GM21360 (cell line): Measurements from ENCODE around the gene FAM98A.
A peak's percentile ranks its signal among the peaks of the same experiment; 100 is the strongest.

Experiments
- ATAC-seq: cut with Tn5 transposase; IDR thresholded peaks from one replicate; pipeline ENCODE4 v1.9.1; 2021; ENCODE audit warnings: mild to moderate bottlenecking, moderate library complexity; ENCODE audit not compliant: unreplicated experiment

The FAM98A gene

DNA sequence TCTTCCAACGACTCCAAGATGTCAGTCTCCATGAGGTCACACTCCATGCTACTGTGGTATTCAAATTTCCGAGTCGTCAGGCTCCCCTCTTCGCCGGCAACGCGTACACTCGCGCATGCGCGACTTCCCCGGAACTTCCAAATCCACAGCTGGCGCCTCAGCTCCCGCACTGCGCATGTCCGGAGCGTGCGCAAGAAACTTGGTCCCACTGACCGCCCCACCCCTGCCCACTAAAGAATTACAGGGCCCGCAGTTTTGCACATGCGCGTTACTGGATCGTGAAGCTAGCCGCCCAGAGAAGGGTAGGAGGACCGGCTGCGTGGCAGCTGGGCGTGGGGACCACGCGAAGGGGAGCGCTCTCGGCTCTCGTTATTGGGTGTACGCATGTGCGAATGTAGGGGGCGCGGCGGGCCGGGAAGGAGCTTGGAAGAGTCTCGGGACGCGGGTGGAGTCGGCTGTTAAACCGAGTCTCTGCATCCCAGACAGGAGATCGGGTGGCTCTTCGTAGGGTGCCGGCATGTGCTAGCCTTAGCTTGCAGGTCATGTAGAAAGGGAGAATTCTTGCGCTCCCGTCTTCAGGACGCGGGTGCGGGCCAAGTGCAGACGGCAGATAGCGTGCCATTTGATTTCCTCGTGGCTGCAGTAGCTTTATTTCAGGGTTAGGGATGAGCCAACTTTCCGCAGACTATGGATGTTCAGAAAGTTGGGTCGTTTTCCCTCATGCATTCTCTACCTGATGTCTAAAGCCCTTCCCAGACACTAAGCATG lies at the start of gene FAM98A:
FAM98A (minus strand) TSS at position 125 of the 768 bp plus-strand sequence; CDS start at position 47, 78 bp downstream.
- ATAC-seq = peak; percentile 90

DNA sequence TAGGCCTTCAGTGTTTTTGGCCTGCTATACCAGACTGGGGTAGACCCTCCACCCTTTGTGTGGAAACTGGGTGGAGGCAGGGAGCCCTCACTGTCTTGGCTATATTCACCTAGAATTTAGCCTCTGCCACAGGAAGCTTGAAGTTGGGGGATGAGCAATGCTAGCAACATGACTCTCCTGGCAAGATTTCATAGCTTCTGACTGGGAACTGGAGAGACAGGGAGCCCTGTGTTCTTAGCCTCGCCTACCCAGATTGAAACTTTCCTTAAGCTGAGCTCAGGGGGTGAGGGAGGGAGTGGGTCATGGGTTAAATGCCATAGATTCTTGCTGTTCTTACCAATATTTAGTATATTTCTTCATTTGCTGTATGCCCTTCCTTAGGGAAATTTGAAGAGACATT lies 46.8 kb upstream of the FAM98A start:
- no peak for ATAC-seq

DNA sequence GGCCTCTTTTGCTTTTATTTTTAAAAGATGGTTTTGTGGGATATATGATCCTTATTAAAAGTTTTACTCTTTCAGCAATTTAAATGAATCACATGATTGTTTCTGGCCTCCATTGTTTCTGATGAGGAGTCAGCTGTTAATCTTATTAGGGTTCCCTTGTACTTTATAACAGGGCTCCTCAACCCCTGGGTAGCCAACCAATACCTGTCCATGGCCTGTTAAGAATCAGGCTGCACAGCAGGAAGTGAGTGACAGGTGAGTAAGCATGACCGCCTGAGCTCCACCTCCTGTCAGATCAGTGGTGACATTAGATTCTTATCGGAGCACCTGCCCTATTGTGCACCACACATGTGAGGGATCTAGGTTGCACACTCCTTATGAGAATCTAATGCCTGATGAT lies 45.1 kb upstream of the FAM98A start:
- no peak for ATAC-seq

DNA sequence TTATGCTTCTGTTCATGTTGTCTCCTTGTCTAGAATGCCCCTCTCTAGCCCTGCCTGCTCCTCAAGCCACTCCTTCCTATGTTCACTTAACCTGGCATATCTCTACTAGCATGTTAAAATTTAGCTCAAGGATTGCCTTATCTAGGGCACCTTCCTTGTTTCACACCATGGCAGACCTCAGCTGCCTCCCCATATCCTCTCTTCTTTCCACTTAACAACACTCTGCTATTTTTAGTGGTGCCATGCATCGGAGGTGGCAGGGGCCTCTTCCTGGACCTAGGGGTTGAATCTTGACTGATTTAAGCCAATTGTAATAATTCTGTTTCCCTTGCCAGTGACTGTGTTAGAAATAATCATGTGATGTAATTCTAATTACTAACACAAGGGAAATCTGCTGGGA lies 36.9 kb upstream of the FAM98A start:
- ATAC-seq = no peak

DNA sequence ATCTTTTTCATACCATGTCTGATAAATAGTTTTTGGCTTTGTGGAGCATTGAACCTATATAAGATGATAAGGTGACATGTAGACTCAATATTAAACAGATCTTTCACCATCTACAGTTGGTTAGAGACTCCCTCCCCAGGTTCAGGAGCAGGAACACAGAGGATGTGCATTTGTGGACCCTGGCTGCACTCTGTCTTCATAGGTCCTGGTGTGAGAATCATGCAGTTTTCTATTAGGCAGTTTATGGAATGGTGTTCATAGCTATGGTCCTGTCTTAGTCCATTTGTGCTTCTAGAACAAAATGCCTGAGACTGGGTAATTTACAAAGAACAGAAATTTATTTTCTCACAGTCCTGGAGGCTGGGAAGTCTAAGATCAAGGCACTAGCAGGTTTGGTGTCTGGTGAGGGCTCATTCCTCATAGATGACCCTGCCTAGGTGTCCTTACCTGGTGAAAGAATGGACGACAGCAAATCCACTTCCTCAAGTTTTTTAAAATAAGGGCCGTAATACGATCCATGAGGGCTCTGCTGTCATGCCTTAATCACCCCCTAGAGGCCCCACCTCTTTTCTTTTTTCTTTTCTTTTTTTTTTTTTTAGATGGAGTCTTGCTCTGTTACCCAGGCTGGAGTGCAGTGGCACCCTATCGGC lies 35.3 kb upstream of the FAM98A start:
- ATAC-seq = no peak

DNA sequence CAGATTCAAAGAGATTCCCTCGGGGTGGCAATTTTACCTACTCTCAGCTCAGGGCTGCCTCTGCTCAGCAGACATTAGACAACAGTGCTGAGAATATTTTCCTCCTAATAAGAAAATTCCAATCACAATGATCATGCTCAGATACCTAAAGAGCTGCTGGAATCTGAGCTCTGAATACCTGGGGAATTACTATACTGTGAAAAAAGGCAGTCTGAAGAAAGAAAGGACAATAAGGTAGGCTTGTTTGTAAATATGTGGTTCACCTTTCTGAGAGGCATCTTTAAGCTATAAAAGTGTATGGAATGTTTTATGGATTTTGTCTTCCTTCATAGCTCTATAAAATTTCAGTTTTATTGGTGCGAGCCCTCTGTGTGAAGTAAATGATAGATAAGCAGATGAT lies 34.2 kb upstream of the FAM98A start:
- no peak for ATAC-seq

DNA sequence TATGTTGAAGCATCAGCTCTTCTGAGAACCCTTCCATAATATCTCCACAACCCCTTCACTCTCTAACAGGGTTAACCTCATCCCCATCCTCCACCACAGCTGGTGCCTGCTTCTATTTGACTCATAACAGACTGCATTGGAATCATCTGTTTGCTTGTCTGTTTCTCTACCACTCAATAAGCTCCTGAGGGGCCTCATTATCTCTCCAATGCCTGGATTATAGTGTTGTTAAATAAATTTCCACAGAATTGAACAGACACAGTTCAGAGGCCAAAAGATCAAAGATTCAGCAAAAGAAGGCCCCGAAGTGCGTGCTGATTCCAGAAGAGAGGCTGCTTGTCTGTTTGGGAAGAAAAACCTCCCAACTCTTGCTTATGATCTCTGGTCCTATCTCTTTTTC lies 33.7 kb upstream of the FAM98A start:
- no peak for ATAC-seq

DNA sequence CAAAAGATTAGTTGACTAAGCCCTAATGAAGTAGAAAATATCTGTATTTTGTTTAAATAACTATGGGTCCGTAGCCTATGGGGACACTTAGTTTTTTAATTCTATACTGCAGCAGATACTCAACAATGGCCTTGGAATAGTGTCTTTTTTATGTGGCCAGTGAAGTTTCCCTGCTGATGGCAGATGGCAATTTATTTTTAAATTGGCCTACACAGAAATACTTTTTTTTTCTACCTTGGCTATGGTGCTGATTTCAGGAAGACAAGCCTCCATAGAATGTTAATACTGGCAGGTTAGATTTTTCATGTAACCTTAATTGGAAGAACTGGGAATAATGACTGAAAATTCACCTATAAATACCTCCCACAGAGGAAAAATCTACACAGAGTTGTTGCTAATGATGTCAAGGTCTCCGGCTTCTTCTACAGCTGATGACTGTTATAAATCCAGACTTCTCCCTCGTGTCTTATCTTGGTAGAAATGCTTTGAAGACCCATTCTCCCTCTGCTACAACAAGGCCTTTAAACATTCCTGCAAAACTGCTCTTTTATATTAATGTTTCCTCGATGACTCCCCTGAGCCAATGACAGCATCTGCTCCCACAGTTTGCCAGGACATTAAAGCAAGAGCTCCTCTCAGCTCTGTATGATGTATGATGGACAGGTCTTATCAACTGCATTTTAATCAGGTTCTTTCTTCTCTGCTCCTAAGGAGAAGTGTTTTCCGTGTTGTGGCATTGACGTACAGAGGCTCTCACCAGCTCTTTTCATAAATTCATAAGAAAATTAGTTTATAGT lies 29.1 kb upstream of the FAM98A start:
- no peak for ATAC-seq

DNA sequence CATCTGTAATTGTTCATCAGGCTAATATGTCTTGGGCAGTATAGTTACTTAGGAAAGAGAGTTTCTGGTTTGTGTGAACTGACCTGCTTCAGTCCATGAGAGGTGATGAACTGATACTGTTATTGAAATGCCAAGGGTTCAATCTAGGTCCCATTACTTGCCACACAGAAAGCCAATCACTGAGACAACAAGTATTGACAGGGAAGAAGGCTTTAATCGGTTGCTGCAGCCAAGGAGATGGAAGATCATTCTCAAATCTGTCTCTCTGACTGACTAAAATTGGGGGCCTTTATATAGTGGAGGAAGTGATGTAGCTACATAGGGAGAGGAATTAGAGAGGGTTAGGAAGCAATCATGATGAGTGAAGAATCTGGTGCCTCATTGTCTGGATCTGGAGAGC lies 19.9 kb upstream of the FAM98A start:
- no peak for ATAC-seq

DNA sequence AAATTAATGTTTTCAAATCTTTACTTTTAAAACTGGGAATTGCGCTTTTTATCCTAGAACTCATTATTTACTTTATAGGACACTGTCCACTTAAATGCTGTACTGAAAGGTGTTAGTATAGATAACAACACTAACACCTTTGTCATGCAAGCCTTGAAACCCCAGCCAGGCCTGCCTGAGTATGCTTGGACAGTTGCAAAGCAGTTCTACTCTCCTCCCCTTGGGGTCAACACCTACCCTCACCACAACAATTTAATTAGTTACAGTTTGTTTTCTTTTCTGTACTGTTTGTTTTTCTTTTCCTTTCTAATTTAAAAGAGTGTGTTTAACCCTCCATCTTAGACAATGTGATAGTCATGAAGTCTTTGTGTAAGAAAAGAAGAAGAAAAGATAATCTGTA lies 18.9 kb upstream of the FAM98A start:
- no peak for ATAC-seq

DNA sequence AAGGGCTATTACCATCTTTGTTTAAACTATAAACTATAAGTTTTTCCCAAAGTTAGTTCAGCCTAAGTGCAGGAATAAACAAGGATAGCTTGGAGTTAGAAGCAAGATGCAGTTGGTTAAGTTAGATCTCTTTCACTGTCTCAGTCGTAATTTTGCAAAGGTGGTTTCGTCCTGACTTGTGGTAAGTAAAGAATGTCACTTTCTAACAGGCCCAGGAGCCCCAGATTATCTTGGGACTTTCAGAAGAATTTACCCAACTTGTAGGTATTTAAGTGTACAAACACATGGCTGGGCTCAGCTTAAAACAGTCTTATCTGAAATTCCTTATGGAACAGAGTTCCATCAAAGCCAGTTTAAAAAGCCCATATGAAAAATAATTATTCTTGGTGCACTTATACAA lies 18.3 kb upstream of the FAM98A start:
- no peak for ATAC-seq

DNA sequence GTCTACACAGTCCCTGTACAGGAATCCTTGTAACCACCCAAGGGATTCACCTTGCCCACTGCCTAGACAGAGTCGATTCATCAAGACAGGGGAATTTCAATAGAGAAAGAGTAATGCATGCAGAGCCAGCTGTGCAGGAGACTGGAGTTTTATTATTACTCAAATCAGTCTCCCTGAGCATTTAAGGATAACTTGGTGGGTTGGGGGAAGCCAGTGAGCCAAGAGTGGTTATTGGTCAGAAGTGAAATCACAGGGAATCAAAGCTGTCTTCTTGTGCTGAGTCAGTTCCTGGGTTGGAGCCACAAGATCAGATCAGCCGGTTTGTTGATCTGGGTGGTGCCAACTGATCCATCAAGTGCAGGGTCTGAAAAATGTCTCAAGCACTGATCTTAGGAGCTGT lies 17.8 kb upstream of the FAM98A start:
- ATAC-seq = peak; percentile 68

DNA sequence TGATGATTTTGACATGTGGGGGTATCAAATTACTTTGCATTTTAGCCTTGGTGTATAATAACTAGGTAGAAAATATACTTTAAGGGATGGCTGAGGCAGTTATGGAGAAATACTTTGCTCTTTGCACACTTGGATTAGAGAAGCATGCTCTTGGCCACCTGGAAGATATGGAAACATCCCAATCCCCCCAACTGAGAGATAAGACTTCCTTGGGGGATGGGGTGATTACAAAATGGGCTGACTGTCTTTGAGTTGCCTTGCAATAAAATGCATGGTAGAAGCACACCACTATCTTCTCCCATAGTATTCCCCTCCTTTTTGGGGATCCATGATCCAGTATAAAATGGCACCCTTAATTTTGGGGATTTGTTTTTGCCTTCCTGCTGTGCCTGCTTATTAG lies 15.1 kb upstream of the FAM98A start:
- ATAC-seq = no peak

DNA sequence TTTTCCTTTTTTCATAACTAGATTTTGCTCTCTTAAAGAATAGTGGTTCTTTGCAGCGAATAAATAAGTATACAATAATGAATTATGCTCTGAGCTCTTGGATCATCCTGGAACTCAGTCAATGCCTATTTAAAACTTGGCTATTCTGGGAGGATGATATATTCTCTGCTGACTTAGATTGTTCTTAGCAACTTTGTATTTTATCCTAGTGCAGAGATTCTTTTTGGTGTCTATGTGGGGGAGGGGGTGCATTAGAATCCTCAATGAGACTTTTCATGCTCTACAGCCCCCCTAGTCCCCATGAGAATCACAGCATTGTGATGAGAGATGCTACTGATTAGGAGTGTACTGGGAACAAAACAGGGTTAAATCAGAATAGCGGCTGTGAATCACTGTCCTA lies 8.8 kb upstream of the FAM98A start:
- ATAC-seq = no peak

DNA sequence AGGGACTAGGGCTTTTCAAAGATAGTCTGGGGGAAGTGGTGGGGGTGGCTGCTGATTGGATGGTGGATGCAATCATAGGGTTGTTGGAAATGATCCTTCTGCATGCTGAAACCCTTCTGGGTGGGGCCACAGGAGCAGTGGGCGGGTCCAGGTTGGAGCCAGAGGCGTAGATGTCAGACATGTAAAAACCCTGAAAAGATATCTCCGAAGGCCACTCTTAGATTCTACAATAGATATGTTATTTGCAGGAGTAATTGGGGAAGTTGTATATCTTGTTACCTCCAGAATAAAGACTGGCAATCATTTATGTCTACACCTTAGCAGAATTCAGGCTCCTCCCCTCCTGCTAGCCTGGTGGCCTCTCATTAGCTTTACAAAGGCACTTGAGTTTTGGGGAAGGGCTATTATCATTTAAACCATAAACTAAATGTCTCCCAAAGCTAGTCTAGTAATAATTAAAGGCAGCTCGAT lies 8.2 kb upstream of the FAM98A start:
- ATAC-seq = no peak

DNA sequence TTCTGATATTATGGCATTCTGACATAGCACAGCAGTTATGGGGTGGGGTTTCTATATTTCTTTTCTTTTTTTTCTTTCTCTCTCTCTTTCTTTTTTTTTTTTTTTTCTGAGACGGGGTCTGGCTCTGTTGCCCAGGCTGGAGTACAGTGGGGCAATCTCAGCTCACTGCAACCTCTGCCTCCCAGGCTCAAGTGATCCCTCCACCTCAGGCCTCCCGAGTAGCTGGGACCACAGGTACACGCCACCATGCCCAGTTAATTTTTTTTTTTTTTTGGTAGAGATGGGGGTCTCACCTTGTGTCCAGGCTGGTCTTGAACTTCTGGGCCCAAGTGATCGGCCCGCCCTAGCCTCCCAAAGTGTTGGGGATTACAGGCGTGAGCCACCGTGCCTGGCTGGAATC lies 7.5 kb upstream of the FAM98A start:
- no peak for ATAC-seq

DNA sequence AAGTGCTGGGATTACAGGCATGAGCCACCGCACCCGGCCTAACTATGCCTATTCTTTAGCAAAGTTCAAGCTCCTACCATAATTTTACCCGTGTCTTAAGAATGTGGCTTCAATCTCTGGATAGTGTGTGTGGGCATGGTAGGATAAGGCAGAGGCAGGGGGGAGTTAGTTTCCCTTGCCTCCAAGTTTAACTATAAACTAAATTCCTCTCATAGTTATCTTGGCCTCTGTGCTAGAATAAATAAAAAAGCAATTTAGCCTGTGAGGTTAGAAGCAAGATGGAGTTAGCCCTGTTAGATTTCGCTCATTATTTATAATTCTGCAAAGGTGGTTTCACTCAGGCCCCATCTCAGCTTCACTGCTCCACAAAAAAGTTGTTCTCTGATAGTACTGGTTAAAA lies 7.0 kb upstream of the FAM98A start:
- ATAC-seq = no peak

DNA sequence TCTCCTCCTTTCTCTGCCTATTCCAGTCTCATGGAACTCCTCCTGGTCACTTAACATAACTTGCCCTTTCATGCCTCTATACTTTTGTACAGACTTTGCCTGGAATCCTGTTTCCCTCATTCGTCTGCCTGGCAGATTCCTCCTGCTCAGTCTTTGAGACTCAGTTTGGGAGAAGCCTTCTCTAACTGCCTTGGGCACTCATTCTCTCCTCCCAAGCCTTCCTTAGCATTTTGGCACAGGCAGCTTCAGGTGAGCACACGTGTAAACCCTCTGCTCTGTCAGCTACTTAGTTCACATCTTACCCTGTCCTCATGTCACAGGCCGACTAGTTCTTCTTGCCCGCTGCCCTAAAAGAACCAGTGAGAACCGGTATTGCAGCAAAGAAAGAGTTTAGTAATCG lies 6.0 kb upstream of the FAM98A start:
- no peak for ATAC-seq

DNA sequence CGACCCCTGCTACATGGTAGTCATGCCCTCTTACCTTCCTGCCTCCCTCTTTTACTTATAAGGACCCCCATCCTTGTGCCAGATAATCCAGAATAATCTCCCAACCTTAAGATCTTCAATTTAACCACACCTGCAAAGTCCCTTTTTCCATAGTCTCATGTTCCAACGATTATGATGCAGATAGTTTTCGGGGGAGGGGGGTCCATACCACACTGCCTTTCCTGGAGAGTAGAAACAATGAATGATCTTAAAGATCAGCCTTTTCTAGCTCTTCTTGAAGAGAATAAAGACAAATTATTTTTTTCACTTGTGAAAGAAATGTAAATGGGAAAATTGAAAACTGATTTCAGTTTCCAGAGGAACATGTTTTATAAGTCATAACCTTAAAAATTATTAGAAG lies 4.3 kb upstream of the FAM98A start:
- ATAC-seq = no peak

DNA sequence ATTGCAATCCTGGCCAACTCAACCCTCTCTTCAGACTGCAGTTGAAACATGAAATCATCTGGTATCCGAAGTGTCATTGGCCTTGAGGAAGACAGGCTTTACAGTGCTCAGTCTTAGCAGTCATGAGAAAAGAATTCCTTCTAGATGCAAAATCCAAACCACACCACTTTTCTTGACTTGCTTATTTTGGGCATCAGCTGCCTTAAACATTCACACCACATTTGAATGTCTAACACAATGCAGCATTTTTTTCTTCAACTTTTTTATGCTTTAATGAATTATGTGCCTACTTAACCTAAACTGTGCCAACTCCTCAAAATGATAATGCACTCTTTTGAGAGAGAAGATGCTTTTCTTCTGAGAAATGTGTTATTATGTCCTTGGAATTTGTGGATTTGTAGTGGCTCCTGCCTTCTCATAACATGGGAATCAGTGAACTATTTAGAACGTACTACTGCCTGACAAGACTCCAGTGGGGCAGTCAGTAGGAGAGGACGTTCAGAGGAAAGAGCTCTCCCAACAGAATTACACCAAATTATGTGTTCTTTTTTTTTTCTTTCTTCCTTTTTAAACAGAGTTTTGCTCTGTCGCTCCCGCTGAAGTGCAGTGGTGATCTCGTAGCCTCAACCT lies 3.2 kb upstream of the FAM98A start:
- no peak for ATAC-seq

DNA sequence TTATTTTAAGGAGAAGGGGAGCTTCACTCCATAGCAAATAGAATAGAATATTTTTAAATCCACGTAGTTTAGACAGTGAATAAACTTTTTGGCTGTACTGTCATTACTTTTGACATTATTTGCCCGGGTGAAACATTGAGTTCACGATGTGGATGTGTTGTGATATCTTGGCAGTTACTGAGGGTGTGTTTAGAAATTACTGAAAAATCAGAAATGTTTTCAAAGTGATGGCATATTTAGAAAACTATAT lies 769 bp upstream of the FAM98A start:
- ATAC-seq = no peak
